A549 (cell line): Measurements from ENCODE around the gene CD1B. TPM values are rescaled to one million over a fixed set of nuclear protein-coding genes. Genes with fewer than 3 reads are reported as not detected.

Experiments used
- ATAC-seq, 2 experiments: fragments of 200-7000 bp in 1 of 2; fragments of >200 bp in 1 of 2; cut with Nextera tagmentation in 1 of 2; cut with Tn5 transposase in 1 of 2; 3 replicates each; pipeline versions ENCODE4 v1.8.0 to v1.9.1; 2018 to 2020; ENCODE audit warnings: mild to moderate bottlenecking in 1 of 2, moderate library complexity in 1 of 2
- CTCF ChIA-PET: fragments of 300-600 bp; sonication (Branson Sonifier 250); formaldehyde crosslinking; extraction: SDS; loops from one replicate; lab custom pipeline; 2021; ENCODE audit warnings: antibody characterized with exemption, inconsistent platforms; lab: Yijun Ruan, JAX
- POLR2A ChIA-PET: fragments of 350-600 bp; formaldehyde crosslinking; extraction: SDS; loops from one replicate; lab custom pipeline; 2021; ENCODE audit warnings: antibody characterized with exemption, inconsistent platforms; lab: Yijun Ruan, JAX
- DNase-seq, 2 experiments: peaks; one replicate each; pipeline versions ENCODE4 v3.0.0 to v3.0.0-alpha.2; 2011 to 2016; ENCODE audit warnings: low read depth in 1 of 2, low spot score in 1 of 2
- FAIRE-seq: peaks from 2 replicates; lab custom pipeline; 2011; peaks lifted over from hg19 to GRCh38; lab: Jason Lieb, UNC
- H3K27ac ChIP-seq, 2 experiments: fragments of >200 bp; sonication (Bioruptor Twin); formaldehyde crosslinking; 3 replicates each; pipeline ENCODE4 v1.5.1; 2016 to 2017
- H3K4me1 ChIP-seq: fragments of >200 bp; sonication (Bioruptor Twin); formaldehyde crosslinking; 3 replicates; pipeline ENCODE4 v1.6.1; 2016
- H3K4me2 ChIP-seq: fragments of >200 bp; sonication (Bioruptor Twin); formaldehyde crosslinking; 3 replicates; pipeline ENCODE4 v1.6.1; 2016
- H3K4me3 ChIP-seq: fragments of >200 bp; sonication (Bioruptor Twin); formaldehyde crosslinking; 3 replicates; pipeline ENCODE4 v1.5.1; 2016
- H3K9me3 ChIP-seq: fragments of >200 bp; sonication (Bioruptor Twin); formaldehyde crosslinking; 3 replicates; pipeline ENCODE4 v1.6.1; 2016
- CBX2 ChIP-seq: fragments of 200-600 bp; sonication (generic); IDR thresholded peaks from 2 replicates; pipeline ENCODE4 v1.6.1; 2016; ENCODE audit warnings: low read depth, mild to moderate bottlenecking, borderline replicate concordance
- CEBPB ChIP-seq, 2 experiments: fragments of >200 bp in 1 of 2; sonication (Bioruptor Twin) in 1 of 2; formaldehyde crosslinking in 1 of 2; IDR thresholded peaks; 2 replicates each; pipeline ENCODE4 v1.6.1; 2012 to 2016
- E2F6 ChIP-seq: IDR thresholded peaks from 2 replicates; pipeline ENCODE4 v1.6.1; 2012; ENCODE audit warnings: low read depth, borderline replicate concordance
- ESRRA ChIP-seq: fragments of 150-350 bp; IDR thresholded peaks from 2 replicates; pipeline ENCODE4 v1.6.1; 2014; ENCODE audit warnings: mild to moderate bottlenecking, low read length, borderline replicate concordance
- FOXS1 ChIP-seq: fragments of 250-450 bp; sonication (Bioruptor Pico); IDR thresholded peaks from 2 replicates; pipeline ENCODE4 v1.5.0; 2020; ENCODE audit warnings: mild to moderate bottlenecking, moderate library complexity
- GATA3 ChIP-seq: IDR thresholded peaks from 2 replicates; pipeline ENCODE4 v1.6.1; 2012; ENCODE audit warnings: borderline replicate concordance
- HES2 ChIP-seq: fragments of >200 bp; sonication (Bioruptor Twin); formaldehyde crosslinking; IDR thresholded peaks from 2 replicates; pipeline ENCODE4 v1.6.1; 2016
- HEYL ChIP-seq: fragments of 250-450 bp; sonication (Bioruptor Pico); IDR thresholded peaks from 2 replicates; pipeline ENCODE4 v1.8.0; 2021; ENCODE audit warnings: mild to moderate bottlenecking, moderate library complexity
- HOXA7 ChIP-seq: fragments of 250-450 bp; sonication (Bioruptor Pico); IDR thresholded peaks from 2 replicates; pipeline ENCODE4 v1.5.0; 2020; ENCODE audit warnings: mild to moderate bottlenecking, moderate library complexity
- HOXB5 ChIP-seq: fragments of 250-450 bp; sonication (Bioruptor Pico); IDR thresholded peaks from 2 replicates; pipeline ENCODE4 v1.5.0; 2020; ENCODE audit warnings: mild to moderate bottlenecking, moderate library complexity
- JUNB ChIP-seq: fragments of >200 bp; sonication (Bioruptor Twin); formaldehyde crosslinking; IDR thresholded peaks from 2 replicates; pipeline ENCODE4 v1.6.1; 2016
- KDM1A ChIP-seq: fragments of 200-600 bp; sonication (generic); IDR thresholded peaks from 2 replicates; pipeline ENCODE4 v1.6.1; 2016; ENCODE audit warnings: low read depth, mild to moderate bottlenecking
- KDM5A ChIP-seq: fragments of 200-600 bp; sonication (generic); IDR thresholded peaks from 2 replicates; pipeline ENCODE4 v1.6.1; 2016; ENCODE audit warnings: antibody characterized with exemption, mild to moderate bottlenecking
- MYC ChIP-seq: IDR thresholded peaks from 2 replicates; pipeline ENCODE4 v1.6.1; 2012; ENCODE audit warnings: mild to moderate bottlenecking, inconsistent platforms, low read length, improper control_type of control experiment, borderline replicate concordance
- NR3C1 ChIP-seq: fragments of >200 bp; sonication (Bioruptor Twin); formaldehyde crosslinking; IDR thresholded peaks from 3 replicates; pipeline ENCODE4 v1.6.1; 2017
- PBX3 ChIP-seq: IDR thresholded peaks from 2 replicates; pipeline ENCODE4 v1.6.1; 2012
- RAD21 ChIP-seq, 2 experiments: fragments of >200 bp in 1 of 2; sonication (Bioruptor Twin) in 1 of 2; formaldehyde crosslinking in 1 of 2; IDR thresholded peaks in 1 of 2; conservative IDR thresholded peaks in 1 of 2; 2 replicates in 1 of 2; 3 replicates in 1 of 2; pipeline ENCODE4 v1.6.1; 2012 to 2018; ENCODE audit warnings: inconsistent platforms in 1 of 2
- RARB ChIP-seq: fragments of 250-450 bp; sonication (Bioruptor Pico); IDR thresholded peaks from 2 replicates; pipeline ENCODE4 v1.8.0; 2021; ENCODE audit warnings: mild to moderate bottlenecking, moderate library complexity
- SMC3 ChIP-seq: fragments of >200 bp; sonication (Bioruptor Twin); formaldehyde crosslinking; IDR thresholded peaks from 3 replicates; pipeline ENCODE4 v1.6.1; 2018; ENCODE audit warnings: inconsistent platforms
- SREBF2 ChIP-seq: fragments of 450-650 bp; IDR thresholded peaks from 2 replicates; pipeline ENCODE4 v1.6.1; 2014; ENCODE audit warnings: mild to moderate bottlenecking, moderate library complexity
- TFCP2L1 ChIP-seq: fragments of 250-450 bp; sonication (Bioruptor Pico); IDR thresholded peaks from 2 replicates; pipeline ENCODE4 v1.5.0; 2021; ENCODE audit warnings: mild to moderate bottlenecking
- WGBS: methylation state at CpG from one replicate; pipeline ENCODE4 v1.1.6; 2017; ENCODE audit errors: missing lambda C conversion rate; 5-methylcytosine and 5-hydroxymethylcytosine counted together
- polyA plus RNA-seq, 4 experiments: library from polyadenylated mRNA; depleted of rRNA in 3 of 4; stranded (reverse); fragments of >200 nt; fragmentation: RNase III in 1 of 4; extraction: RNeasy Plus Mini Kit Qiagen cat#74134 plus additional on column Dnase treatment in 1 of 4; gene quantifications; 2 replicates in 3 of 4; 3 replicates in 1 of 4; pipeline ENCODE4 v1.2.3, GENCODE V29; 2011 to 2017
- TF ChIP-seq, protein P1 (sequence below): fragments of >200 bp; sonication (Bioruptor Twin); formaldehyde crosslinking; IDR thresholded peaks from 3 replicates; pipeline ENCODE4 v1.5.1; 2016
- TF ChIP-seq, protein P2 (sequence below): IDR thresholded peaks from 2 replicates; pipeline ENCODE4 v1.6.1; 2012
- TF ChIP-seq, protein P3 (sequence below): fragments of 250-450 bp; sonication (Bioruptor Pico); IDR thresholded peaks from 2 replicates; pipeline ENCODE4 v1.5.0; 2020; ENCODE audit warnings: low read depth, mild to moderate bottlenecking, moderate library complexity

Gene CD1B
- polyA plus RNA-seq, 2 of the 4 experiments (the other 2 are of a cell fraction), result not detected

DNA sequence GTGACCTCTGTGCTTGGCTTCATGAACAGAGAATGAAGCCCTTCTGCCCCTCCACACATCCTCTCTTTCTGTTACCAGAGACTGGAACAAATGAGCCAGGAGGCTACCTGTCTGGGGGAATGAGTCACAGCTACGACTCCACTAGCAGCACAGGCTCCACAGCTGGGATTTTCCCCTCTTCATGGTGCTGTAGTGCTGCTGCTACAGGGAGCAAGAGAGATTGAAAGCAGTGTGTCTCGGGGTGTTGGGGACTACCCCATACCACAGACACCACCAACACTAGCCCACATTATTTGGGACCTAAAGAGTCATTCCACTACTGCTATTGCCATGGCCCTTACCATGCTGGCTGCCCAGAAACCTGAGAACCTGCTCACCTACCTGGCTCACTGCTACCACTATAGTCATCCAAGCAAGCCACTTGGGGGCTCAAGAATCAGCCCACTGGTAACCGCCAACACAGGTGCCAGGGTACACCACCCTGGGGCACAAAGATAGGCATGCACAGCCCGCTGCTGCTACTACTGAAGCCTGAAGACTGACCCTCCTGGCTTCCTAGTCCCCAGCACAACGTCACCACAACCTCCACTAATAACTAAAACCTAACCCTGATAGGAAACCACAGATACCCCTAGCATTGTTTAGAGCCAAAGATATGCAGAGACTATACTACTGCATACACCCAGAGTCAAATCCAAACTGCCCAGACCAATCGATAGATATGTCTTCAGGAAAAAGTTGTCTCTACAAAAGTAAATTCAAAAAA is 40.0 kb upstream of the CD1B start:
- no peak for ATAC-seq
- no peak for FAIRE-seq
- 0% methylated on average over 5 of the region's 6 CpGs for WGBS

GRCh38 chr1:158366783-158367182 is 35.5 kb upstream of the CD1B start:
- ATAC-seq (no peak), DNase-seq (no peak), FAIRE-seq (no peak)
- Histone ChIP-seq H3K9me3 (no peaks in the 10 kb centered on the region; the same call in 2 of the 3 replicates), H3K4me2 (no peak overlapping the region)
- no peak for TF ChIP-seq HOXB5 (CRISPR knock-in tag)
- TF ChIP-seq RAD21 (conservative IDR thresholded peaks at IDR 0.05 in 1 of 2, IDR thresholded peaks at IDR 0.05 in 1 of 2), result no peak
- no peak for TF ChIP-seq NR3C1
- TF ChIP-seq, all 56 proteins: peak for 0
- Histone ChIP-seq H3K27ac (no peak overlapping the region), H3K4me3 (no peak overlapping the region), H3K4me1 (no peaks in the 10 kb centered on the region)
- CTCF ChIA-PET, result interaction anchor here (0.6 kb wide), 1 partner anchor 192 kb away, joined by 4 read pairs; no protein-coding TSS in a partner anchor
- POLR2A ChIA-PET, result no interaction called here

More for the DNA sequence above, 40.0 kb upstream of the CD1B start:
- CTCF ChIA-PET, result no interaction called here
- POLR2A ChIA-PET, result no interaction called here
- no peaks in the 10 kb centered on the region; the same call in 2 of the 3 replicates for H3K9me3 ChIP-seq
- H3K27ac ChIP-seq, result no peak overlapping the region
- no peak for TF ChIP-seq ESRRA
- no peak for TF ChIP-seq FOXS1 (CRISPR knock-in tag)
- TF ChIP-seq, protein P1, sequence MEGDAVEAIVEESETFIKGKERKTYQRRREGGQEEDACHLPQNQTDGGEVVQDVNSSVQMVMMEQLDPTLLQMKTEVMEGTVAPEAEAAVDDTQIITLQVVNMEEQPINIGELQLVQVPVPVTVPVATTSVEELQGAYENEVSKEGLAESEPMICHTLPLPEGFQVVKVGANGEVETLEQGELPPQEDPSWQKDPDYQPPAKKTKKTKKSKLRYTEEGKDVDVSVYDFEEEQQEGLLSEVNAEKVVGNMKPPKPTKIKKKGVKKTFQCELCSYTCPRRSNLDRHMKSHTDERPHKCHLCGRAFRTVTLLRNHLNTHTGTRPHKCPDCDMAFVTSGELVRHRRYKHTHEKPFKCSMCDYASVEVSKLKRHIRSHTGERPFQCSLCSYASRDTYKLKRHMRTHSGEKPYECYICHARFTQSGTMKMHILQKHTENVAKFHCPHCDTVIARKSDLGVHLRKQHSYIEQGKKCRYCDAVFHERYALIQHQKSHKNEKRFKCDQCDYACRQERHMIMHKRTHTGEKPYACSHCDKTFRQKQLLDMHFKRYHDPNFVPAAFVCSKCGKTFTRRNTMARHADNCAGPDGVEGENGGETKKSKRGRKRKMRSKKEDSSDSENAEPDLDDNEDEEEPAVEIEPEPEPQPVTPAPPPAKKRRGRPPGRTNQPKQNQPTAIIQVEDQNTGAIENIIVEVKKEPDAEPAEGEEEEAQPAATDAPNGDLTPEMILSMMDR, result no peak
- no peak for TF ChIP-seq RAD21 (conservative IDR thresholded peaks at IDR 0.05 in 1 of 2, IDR thresholded peaks at IDR 0.05 in 1 of 2)
- TF ChIP-seq HEYL, result no peak
- no peak overlapping the region for H3K4me3 ChIP-seq
- H3K4me1 ChIP-seq, result no peaks in the 10 kb centered on the region
- no peak overlapping the region for H3K4me2 ChIP-seq
- DNase-seq, result no peak

- POLR2A ChIA-PET, result no interaction called here
- no peak for TF ChIP-seq HES2
- TF ChIP-seq JUNB, result no peak
- TF ChIP-seq, protein P2, sequence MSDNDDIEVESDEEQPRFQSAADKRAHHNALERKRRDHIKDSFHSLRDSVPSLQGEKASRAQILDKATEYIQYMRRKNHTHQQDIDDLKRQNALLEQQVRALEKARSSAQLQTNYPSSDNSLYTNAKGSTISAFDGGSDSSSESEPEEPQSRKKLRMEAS, result no peak
- no peak for TF ChIP-seq RARB (CRISPR knock-in tag)
- TF ChIP-seq MYC, result no peak
- TF ChIP-seq GATA3, result no peak
- TF ChIP-seq, protein P1, result no peak
- TF ChIP-seq, protein P3, sequence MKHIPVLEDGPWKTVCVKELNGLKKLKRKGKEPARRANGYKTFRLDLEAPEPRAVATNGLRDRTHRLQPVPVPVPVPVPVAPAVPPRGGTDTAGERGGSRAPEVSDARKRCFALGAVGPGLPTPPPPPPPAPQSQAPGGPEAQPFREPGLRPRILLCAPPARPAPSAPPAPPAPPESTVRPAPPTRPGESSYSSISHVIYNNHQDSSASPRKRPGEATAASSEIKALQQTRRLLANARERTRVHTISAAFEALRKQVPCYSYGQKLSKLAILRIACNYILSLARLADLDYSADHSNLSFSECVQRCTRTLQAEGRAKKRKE (CRISPR knock-in tag), result no peak
- no peak for TF ChIP-seq E2F6
- TF ChIP-seq KDM5A, result no peak
- TF ChIP-seq SREBF2, result no peak
- TF ChIP-seq KDM1A, result no peak
- no peak for TF ChIP-seq RAD21 (conservative IDR thresholded peaks at IDR 0.05 in 1 of 2, IDR thresholded peaks at IDR 0.05 in 1 of 2)
- TF ChIP-seq CBX2, result no peak
- TF ChIP-seq CEBPB (IDR thresholded peaks at IDR 0.05), result no peak
- TF ChIP-seq SMC3, result no peak
- TF ChIP-seq HOXA7 (CRISPR knock-in tag), result no peak
- TF ChIP-seq PBX3, result no peak
- no peak for TF ChIP-seq NR3C1
- no peak for TF ChIP-seq TFCP2L1 (CRISPR knock-in tag)
- TF ChIP-seq, all 56 proteins: peak for 0
- Histone ChIP-seq H3K4me2 (no peak overlapping the region), H3K4me3 (no peak overlapping the region), H3K9me3 (no peaks in the 10 kb centered on the region), H3K27ac (no peak overlapping the region), H3K4me1 (no peaks in the 10 kb centered on the region)
- FAIRE-seq (no peak), ATAC-seq (no peak), DNase-seq (no peak)
- CTCF ChIA-PET, result no interaction called here
- 0% methylated on average over 1 of the region's 1 CpG for whole genome bisulfite sequencing
Measured at GRCh38 chr1:158362941-158363340, 31.6 kb upstream of the CD1B start.
